Activated T-cell treated with anti-CD3 and anti-CD28 coated beads, Interleukin-2, amount 50 U/mL, for 48 hours (primary cell): ENCODE data around the gene MFAP4.
A peak's percentile ranks its signal among the peaks of the same experiment; 100 is the strongest.
"Not testable (repeated sequence)": the region's sequence is repeated elsewhere in the genome, so short reads cannot be mapped to it uniquely, and the experiment has no call there.

Source experiments
- DNase-seq, 2 experiments: peaks; one replicate each; pipeline ENCODE4 v3.0.0-alpha.2; 2020

Gene MFAP4

GRCh38 chr17:19369846-19370492 lies 17.0 kb downstream of the MFAP4 start:
- no peak for DNase-seq

- no peak for DNase-seq
Measured at GRCh38 chr17:19369107-19369778, 17.7 kb downstream of the MFAP4 start.

- no peak for DNase-seq
Measured at GRCh38 chr17:19368229-19368628, 18.8 kb downstream of the MFAP4 start.

GRCh38 chr17:19366637-19366972 lies 20.4 kb downstream of the MFAP4 start:
- DNase-seq = no peak

- DNase-seq = no peak
Measured at GRCh38 chr17:19365833-19366636, 21.0 kb downstream of the MFAP4 start.

GRCh38 chr17:19365499-19365817 lies 21.5 kb downstream of the MFAP4 start:
- DNase-seq = no peak

- no peak for DNase-seq
Measured at GRCh38 chr17:19364699-19365498, 22.1 kb downstream of the MFAP4 start.

GRCh38 chr17:19363460-19364035 lies 23.4 kb downstream of the MFAP4 start:
- no peak for DNase-seq

- DNase-seq = no peak
Measured at GRCh38 chr17:19363114-19363438, 23.9 kb downstream of the MFAP4 start.

GRCh38 chr17:19362277-19363113 lies 24.5 kb downstream of the MFAP4 start, which contains the start of gene B9D1:
Gene B9D1 (minus strand): TSS chr17:19362723. CDS start chr17:19362569, 154 bp downstream.
- peak; percentile 96 for DNase-seq

- DNase-seq = no peak
Measured at GRCh38 chr17:19361944-19362276, 25.1 kb downstream of the MFAP4 start.

GRCh38 chr17:19361326-19361725 lies 25.7 kb downstream of the MFAP4 start:
- DNase-seq = no peak

GRCh38 chr17:19360772-19361171 lies 26.2 kb downstream of the MFAP4 start:
- no peak for DNase-seq

- no peak for DNase-seq
Measured at GRCh38 chr17:19359856-19360255, 27.1 kb downstream of the MFAP4 start.

GRCh38 chr17:19359151-19359550 lies 27.8 kb downstream of the MFAP4 start:
- no peak for DNase-seq

GRCh38 chr17:19357761-19358160 lies 29.2 kb downstream of the MFAP4 start:
- DNase-seq = no peak

GRCh38 chr17:19357351-19357750 lies 29.6 kb downstream of the MFAP4 start:
- DNase-seq = no peak

- no peak for DNase-seq
Measured at GRCh38 chr17:19354748-19355147, 32.2 kb downstream of the MFAP4 start.

GRCh38 chr17:19353401-19353800 lies 33.6 kb downstream of the MFAP4 start:
- DNase-seq = not testable (repeated sequence)

GRCh38 chr17:19348806-19349205 lies 38.2 kb downstream of the MFAP4 start:
- DNase-seq = no peak

- no peak for DNase-seq
Measured at GRCh38 chr17:19348081-19348650, 38.8 kb downstream of the MFAP4 start.
